Stomach (tissue), 9 donors: ENCODE data around the gene CYP26A1. TPM values are rescaled to one million over a fixed set of nuclear protein-coding genes. Genes with fewer than 3 reads are reported as not detected.

Experiments
- DNase-seq, 2 donors: peaks; one replicate each; pipeline versions ENCODE4 v3.0.0 to v3.0.0-alpha.2; 2013 to 2019
- H3K27ac ChIP-seq, 5 donors: fragments of 200-600 bp in 4 of 5; sonication (generic) in 4 of 5; one replicate each; pipeline ENCODE4 v1.5.1; 2013 to 2019; ENCODE audit warnings: mild to moderate bottlenecking in 1 of 5, moderate library complexity in 1 of 5
- H3K27me3 ChIP-seq, 3 donors: fragments of 200-600 bp; sonication (generic); one replicate each; pipeline ENCODE4 v1.5.1; 2017 to 2019; ENCODE audit warnings: mixed run types in 1 of 3
- H3K36me3 ChIP-seq, 4 donors: fragments of 200-600 bp; sonication (generic); 1 replicate in 3 of 4; 2 replicates in 1 of 4; pipeline ENCODE4 v1.5.1; 2016 to 2019
- H3K4me1 ChIP-seq, 4 donors: fragments of 200-600 bp; sonication (generic); one replicate each; pipeline ENCODE4 v1.5.1; 2016 to 2019
- H3K4me3 ChIP-seq, 4 donors: fragments of 200-600 bp; sonication (generic) in 3 of 4; one replicate each; pipeline ENCODE4 v1.5.1; 2016 to 2019; ENCODE audit warnings: mild to moderate bottlenecking in 1 of 4
- H3K9me3 ChIP-seq, 4 donors: fragments of 200-600 bp; sonication (generic); one replicate each; pipeline ENCODE4 v1.5.1; 2016 to 2019
- EP300 ChIP-seq: sonication (generic); formaldehyde crosslinking; IDR thresholded peaks from one replicate; pipeline ENCODE4 v1.6.1; 2017; ENCODE audit warnings: antibody characterized with exemption
- POLR2A ChIP-seq, 4 donors: fragments of 450-650 bp; IDR thresholded peaks; one replicate each; pipeline ENCODE4 v1.6.1; 2016; ENCODE audit warnings: antibody characterized with exemption in 4 of 4, control low read depth in 2 of 4, mild to moderate bottlenecking in 1 of 4, moderate library complexity in 1 of 4
- POLR2AphosphoS5 ChIP-seq, 3 donors: sonication (generic); formaldehyde crosslinking; IDR thresholded peaks; one replicate each; pipeline ENCODE4 v1.6.1; 2016; ENCODE audit warnings: antibody characterized with exemption in 3 of 3
- WGBS, 5 donors: extraction: QIAGEN DNeasy Blood & Tissue Kit in 3 of 5; methylation state at CpG; one replicate each; pipeline versions ENCODE4 v1.1.5 to v1.1.7; 2013 to 2018; 5-methylcytosine and 5-hydroxymethylcytosine counted together
- intact Hi-C: fragments of 100-400 bp; cut with DNase I; formaldehyde crosslinking; loops from one replicate; pipeline ENCODE4 v1.15.1; 2023; ENCODE audit warnings: low total_unique reads
- polyA plus RNA-seq, 3 donors: library from polyadenylated mRNA; stranded (reverse); fragments of 200-250 nt; gene quantifications; one replicate each; pipeline ENCODE4 v1.2.3, GENCODE V29; 2013
- total RNA-seq, 5 donors: library from RNA; depleted of rRNA; stranded (reverse); fragments of >200 nt; gene quantifications; one replicate each; pipeline versions ENCODE4 v1.1.0 to v1.2.3, GENCODE V29; 2014 to 2016
- TF ChIP-seq, protein P1 (sequence below), 7 experiments: fragments of 450-650 bp in 4 of 7; fragments of 200-600 bp in 3 of 7; sonication (generic) in 3 of 7; IDR thresholded peaks; one replicate each; pipeline ENCODE4 v1.5.1; 2016 to 2019; ENCODE audit warnings: antibody characterized with exemption in 7 of 7, control low read depth in 2 of 7, mild to moderate bottlenecking in 1 of 7
- donor health status: healthy with polysubstance abuse.
- donor health status: Bipolar disorder and iron deficiency.
- donor health status: healthy.

CYP26A1 gene
- total and polyA plus RNA-seq, 8 donors, result 0.15 TPM; not detected in 7

DNA sequence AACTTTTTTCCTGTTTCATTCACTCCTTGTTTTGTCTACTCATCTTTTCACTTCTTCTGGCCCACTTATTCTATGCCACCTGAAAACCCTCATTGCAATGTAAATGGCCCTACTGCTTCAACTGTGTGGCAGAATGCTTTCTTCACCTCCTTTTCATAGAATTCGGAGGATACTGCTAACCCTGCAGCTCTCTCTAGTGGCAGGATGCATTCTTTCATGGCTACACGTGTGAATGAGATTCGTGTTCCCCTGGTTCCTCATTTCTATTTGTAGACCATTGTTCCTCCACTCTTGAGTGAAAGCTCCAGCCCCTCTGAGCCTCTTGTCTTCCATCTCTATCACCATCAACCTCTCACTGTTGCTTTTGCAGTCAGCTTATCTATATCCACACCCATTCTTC lies 34.0 kb upstream of the CYP26A1 start:
- TF ChIP-seq POLR2AphosphoS5 (IDR thresholded peaks at IDR 0.05), result no peak
- intact Hi-C loops, result no loop called here

DNA sequence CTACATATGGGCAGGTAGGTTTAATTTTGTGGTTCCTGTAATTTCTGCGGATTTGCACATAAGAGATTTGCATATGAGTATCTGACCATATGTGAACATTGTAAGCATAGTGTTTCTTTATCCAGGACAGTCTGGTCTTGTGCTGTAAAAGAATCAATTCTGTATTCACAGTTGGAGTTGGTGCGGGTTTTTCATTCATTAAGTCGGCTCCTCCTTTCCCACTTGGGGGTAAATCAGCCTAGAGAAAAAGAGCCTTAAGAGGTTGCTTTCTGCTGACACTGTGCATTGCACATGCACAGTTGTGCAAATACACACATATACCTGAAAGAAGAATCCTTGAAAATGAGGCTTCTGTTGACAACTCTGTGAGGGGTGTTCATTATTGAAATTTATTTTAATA lies 19.2 kb upstream of the CYP26A1 start:
- WGBS, 5 donors, result 91 to 96% (median 95%) methylated on average over 3 of the region's 3 CpGs
- TF ChIP-seq EP300, result no peak
- no peak for TF ChIP-seq POLR2AphosphoS5 (IDR thresholded peaks at IDR 0.05)
- TF ChIP-seq, protein P1, sequence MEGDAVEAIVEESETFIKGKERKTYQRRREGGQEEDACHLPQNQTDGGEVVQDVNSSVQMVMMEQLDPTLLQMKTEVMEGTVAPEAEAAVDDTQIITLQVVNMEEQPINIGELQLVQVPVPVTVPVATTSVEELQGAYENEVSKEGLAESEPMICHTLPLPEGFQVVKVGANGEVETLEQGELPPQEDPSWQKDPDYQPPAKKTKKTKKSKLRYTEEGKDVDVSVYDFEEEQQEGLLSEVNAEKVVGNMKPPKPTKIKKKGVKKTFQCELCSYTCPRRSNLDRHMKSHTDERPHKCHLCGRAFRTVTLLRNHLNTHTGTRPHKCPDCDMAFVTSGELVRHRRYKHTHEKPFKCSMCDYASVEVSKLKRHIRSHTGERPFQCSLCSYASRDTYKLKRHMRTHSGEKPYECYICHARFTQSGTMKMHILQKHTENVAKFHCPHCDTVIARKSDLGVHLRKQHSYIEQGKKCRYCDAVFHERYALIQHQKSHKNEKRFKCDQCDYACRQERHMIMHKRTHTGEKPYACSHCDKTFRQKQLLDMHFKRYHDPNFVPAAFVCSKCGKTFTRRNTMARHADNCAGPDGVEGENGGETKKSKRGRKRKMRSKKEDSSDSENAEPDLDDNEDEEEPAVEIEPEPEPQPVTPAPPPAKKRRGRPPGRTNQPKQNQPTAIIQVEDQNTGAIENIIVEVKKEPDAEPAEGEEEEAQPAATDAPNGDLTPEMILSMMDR (IDR thresholded peaks at IDR 0.05), result no peak
- TF ChIP-seq POLR2A (IDR thresholded peaks at IDR 0.05), result no peak
- intact Hi-C loops, result no loop called here

More for the DNA sequence above, 34.0 kb upstream of the CYP26A1 start:
- Histone ChIP-seq H3K27ac (no peak overlapping the region), H3K27me3 (no peaks in the 10 kb centered on the region), H3K9me3 (no peaks in the 10 kb centered on the region), H3K36me3 (no peaks in the 10 kb centered on the region), H3K4me1 (peaks cover 0 to 1% (median under 1%) of the 10 kb centered on the region in 4 donors), H3K4me3 (no peak overlapping the region)
- 29 to 45% (median 31%) methylated on average over 3 of the region's 3 CpGs for WGBS, 5 donors
- peak in 1 of 2 donors; percentile 38 for DNase-seq

GRCh38 chr10:93058139-93058538 lies 15.6 kb upstream of the CYP26A1 start:
- Histone ChIP-seq H3K4me1 (peaks cover 14 to 34% (median 27%) of the 10 kb centered on the region in 4 donors), H3K9me3 (no peaks in the 10 kb centered on the region), H3K4me3 (no peak overlapping the region), H3K27ac (no peak overlapping the region), H3K27me3 (peaks cover 9 to 51% (median 37%) of the 10 kb centered on the region in 3 donors), H3K36me3 (peaks cover 0 to 22% (median 5%) of the 10 kb centered on the region in 4 donors)
- TF ChIP-seq EP300, result no peak
- no peak for TF ChIP-seq POLR2AphosphoS5 (IDR thresholded peaks at IDR 0.05)
- TF ChIP-seq, protein P1 (IDR thresholded peaks at IDR 0.05), result no peak
- no peak for TF ChIP-seq POLR2A (IDR thresholded peaks at IDR 0.05)
- 94 to 99% (median 95%) methylated on average over 3 of the region's 3 CpGs for WGBS, 5 donors
- no peak for DNase-seq
- intact Hi-C loops, result no loop called here

More for the DNA sequence above, 19.2 kb upstream of the CYP26A1 start:
- H3K27me3 ChIP-seq, result peaks cover 0 to 16% (median under 1%) of the 10 kb centered on the region in 3 donors
- H3K36me3 ChIP-seq, result peaks cover 0 to 14% (median 3%) of the 10 kb centered on the region in 4 donors
- no peak for DNase-seq
- H3K27ac ChIP-seq, result no peak overlapping the region
- H3K4me3 ChIP-seq, result no peak overlapping the region
- H3K4me1 ChIP-seq, result no peaks in the 10 kb centered on the region
- no peaks in the 10 kb centered on the region for H3K9me3 ChIP-seq

- intact Hi-C loops, result no loop called here
- DNase-seq, result no peak
- Histone ChIP-seq H3K27ac (no peak within 1 kb of the TSS), H3K27me3 (peaks cover 11 to 67% (median 48%) of the 10 kb centered on the region in 3 donors), H3K9me3 (no peaks in the 10 kb centered on the region), H3K4me1 (peaks cover 14 to 40% (median 29%) of the 10 kb centered on the region in 4 donors), H3K36me3 (peaks cover 0 to 22% (median 5%) of the 10 kb centered on the region in 4 donors), H3K4me3 (no peak within 1 kb of the TSS)
- TF ChIP-seq EP300, result no peak
- no peak for TF ChIP-seq POLR2AphosphoS5 (IDR thresholded peaks at IDR 0.05)
- TF ChIP-seq POLR2A (IDR thresholded peaks at IDR 0.05), result no peak
- TF ChIP-seq, protein P1 (IDR thresholded peaks at IDR 0.05), result no peak
- WGBS, 5 donors, result 19 to 29% (median 27%) methylated on average over 55 to 67 of the region's 67 CpGs
Observed at GRCh38 chr10:93059975-93060886, 13.5 kb upstream of the CYP26A1 start, which contains the start of gene CYP26C1. CYP26C1 (plus strand) TSS chr10:93060798; CDS start chr10:93061264, 466 bp downstream.
